Fibroblast of the aortic adventitia (primary cell): ENCODE measurements around the gene DYNC1LI1. TPM values are rescaled to one million over a fixed set of nuclear protein-coding genes. Genes with fewer than 3 reads are reported as not detected.

Source experiments
- DNase-seq: peaks from one replicate; pipeline ENCODE4 v3.0.0-alpha.2; 2010; ENCODE audit warnings: low read depth
- H3K4me3 ChIP-seq: 2 replicates; pipeline ENCODE4 v1.5.1; 2011; ENCODE audit warnings: low read depth, mild to moderate bottlenecking, control low read depth, low read length, moderate library complexity
- CTCF ChIP-seq: IDR thresholded peaks from 2 replicates; pipeline ENCODE4 v1.5.1; 2011; ENCODE audit warnings: mild to moderate bottlenecking, low read length, control low read depth, inconsistent platforms; ENCODE audit not compliant: insufficient read depth
- total RNA-seq: library from RNA; depleted of rRNA; stranded (reverse); fragments of >200 nt; gene quantifications from 2 replicates; pipeline ENCODE4 v1.2.3, GENCODE V29; 2012; ENCODE audit warnings: low replicate concordance

Gene DYNC1LI1
- total RNA-seq, 1 donor = 42.5 TPM

GRCh38 chr3:32557640-32558352, 12.9 kb downstream of the DYNC1LI1 start:
- no peak for TF ChIP-seq CTCF
- DNase-seq = no peak

GRCh38 chr3:32556332-32556731, 14.3 kb downstream of the DYNC1LI1 start:
- no peak overlapping the region for H3K4me3 ChIP-seq
- TF ChIP-seq CTCF = no peak
- DNase-seq = no peak

More at GRCh38 chr3:32557640-32558352, 12.9 kb downstream of the DYNC1LI1 start:
- no peak overlapping the region for H3K4me3 ChIP-seq

- no peak overlapping the region for H3K4me3 ChIP-seq
- no peak for TF ChIP-seq CTCF
- DNase-seq = no peak
Observed at GRCh38 chr3:32553973-32554372, 16.7 kb downstream of the DYNC1LI1 start.

- no peak overlapping the region for H3K4me3 ChIP-seq
- no peak for TF ChIP-seq CTCF
- DNase-seq = no peak
Observed at GRCh38 chr3:32553459-32553858, 17.2 kb downstream of the DYNC1LI1 start.

- H3K4me3 ChIP-seq = no peak overlapping the region
- no peak for TF ChIP-seq CTCF
- DNase-seq = no peak
Observed at GRCh38 chr3:32552013-32552412, 18.6 kb downstream of the DYNC1LI1 start.

- no peak overlapping the region for H3K4me3 ChIP-seq
- DNase-seq = no peak
- TF ChIP-seq CTCF = no peak
Observed at GRCh38 chr3:32551496-32551895, 19.2 kb downstream of the DYNC1LI1 start.

GRCh38 chr3:32551087-32551486, 19.6 kb downstream of the DYNC1LI1 start:
- TF ChIP-seq CTCF = no peak
- DNase-seq = no peak
- H3K4me3 ChIP-seq = no peak overlapping the region
